HG02970 (cell line): ENCODE data around the gene TMPRSS9.
A peak's percentile ranks its signal among the peaks of the same experiment; 100 is the strongest.
"Not testable (repeated sequence)": the region's sequence is repeated elsewhere in the genome, so short reads cannot be mapped to it uniquely, and the experiment has no call there.

Source experiments
- ATAC-seq: cut with Tn5 transposase; IDR thresholded peaks from one replicate; pipeline ENCODE4 v1.9.1; 2021; ENCODE audit warnings: mild to moderate bottlenecking, moderate library complexity, moderate number of reproducible peaks; ENCODE audit not compliant: unreplicated experiment, low FRiP score

Gene TMPRSS9

GRCh38 chr19:2416321-2417097, 56.4 kb downstream of the TMPRSS9 start:
- ATAC-seq = no peak

GRCh38 chr19:2417436-2417835, 57.4 kb downstream of the TMPRSS9 start:
- ATAC-seq = not testable (repeated sequence)

- ATAC-seq = no peak
These were observed 57.9 kb downstream of the TMPRSS9 start for GRCh38 chr19:2417881-2418406.

GRCh38 chr19:2419754-2420153, 59.7 kb downstream of the TMPRSS9 start:
- no peak for ATAC-seq

DNA sequence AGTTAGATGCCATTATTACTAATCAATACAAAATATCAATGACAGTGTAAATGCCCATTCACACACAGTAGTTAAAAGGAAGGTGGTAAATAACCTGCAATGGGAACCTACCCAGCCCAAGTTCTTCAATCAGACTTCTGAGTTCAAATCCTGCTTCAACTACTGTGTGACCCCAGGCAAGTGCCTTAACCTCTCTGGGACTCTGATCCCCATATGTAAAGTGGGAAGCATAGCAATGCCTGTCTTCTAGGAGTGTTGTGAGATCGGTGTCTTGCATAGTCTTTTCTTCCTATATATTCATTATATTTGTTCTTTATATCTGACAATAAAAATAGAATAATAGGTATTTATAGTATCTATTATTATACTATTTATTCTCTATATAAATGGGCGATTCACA, 60.4 kb downstream of the TMPRSS9 start:
- ATAC-seq = no peak

DNA sequence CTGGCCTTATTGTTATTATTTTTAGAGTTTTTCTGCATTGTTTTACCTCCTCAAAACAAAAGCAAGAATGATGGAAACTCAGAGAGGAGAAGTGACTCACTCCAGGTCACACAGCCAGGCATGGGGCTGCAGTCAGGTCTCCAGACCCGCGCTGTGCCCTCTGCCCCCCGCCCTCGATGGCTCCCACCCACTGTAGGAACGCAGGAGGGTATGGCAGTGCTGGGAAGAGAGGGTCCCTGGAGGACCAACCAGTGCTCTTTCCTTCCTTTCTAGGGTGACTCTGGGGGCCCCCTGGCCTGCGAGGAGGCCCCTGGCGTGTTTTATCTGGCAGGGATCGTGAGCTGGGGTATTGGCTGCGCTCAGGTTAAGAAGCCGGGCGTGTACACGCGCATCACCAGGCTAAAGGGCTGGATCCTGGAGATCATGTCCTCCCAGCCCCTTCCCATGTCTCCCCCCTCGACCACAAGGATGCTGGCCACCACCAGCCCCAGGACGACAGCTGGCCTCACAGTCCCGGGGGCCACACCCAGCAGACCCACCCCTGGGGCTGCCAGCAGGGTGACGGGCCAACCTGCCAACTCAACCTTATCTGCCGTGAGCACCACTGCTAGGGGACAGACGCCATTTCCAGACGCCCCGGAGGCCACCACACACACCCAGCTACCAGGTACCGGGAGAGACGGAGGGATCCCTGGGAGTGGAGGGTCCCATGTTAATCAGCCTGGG, 61.7 kb downstream of the TMPRSS9 start:
- no peak for ATAC-seq

DNA sequence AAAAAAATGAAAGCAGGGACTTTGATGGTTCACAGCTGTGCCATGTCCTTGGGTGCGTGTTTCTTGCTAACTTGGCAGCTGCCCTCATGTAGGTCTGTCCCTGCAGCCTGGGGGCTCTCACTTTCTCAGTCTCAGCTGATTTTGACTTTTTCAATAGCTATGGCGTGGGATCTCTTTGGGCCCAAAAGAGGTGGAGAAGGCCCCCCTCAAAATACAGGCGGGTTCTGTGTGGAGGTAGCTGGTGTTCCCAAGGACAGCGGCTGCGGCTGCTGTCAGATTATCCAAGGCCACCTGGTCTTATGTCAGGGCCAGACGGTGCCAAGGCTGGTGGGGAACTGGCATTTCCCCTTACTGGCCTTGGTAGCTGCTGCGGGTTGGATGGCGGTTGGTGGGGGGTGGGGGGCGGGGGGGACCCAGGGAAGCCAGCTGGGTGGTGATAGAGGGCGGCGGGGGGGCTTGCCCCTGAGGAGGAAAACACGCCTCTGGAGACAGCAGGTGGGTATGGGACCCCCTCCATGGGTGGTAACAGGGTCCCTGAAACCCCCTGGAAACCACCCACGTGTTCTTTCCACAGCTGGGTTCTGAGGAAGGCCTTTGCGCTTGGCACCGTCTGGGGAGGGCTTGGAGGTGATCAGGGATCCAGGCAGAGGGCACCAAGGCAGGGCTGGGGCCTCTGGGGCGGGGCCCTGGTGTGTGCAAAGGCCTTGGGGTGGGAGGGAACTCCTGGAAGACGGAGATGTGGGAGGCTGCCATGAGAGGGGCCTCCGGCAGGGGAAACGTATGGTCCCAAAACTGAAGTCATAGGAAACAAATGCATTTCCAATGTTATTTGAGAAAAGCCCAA, 63.2 kb downstream of the TMPRSS9 start:
- ATAC-seq = no peak

DNA sequence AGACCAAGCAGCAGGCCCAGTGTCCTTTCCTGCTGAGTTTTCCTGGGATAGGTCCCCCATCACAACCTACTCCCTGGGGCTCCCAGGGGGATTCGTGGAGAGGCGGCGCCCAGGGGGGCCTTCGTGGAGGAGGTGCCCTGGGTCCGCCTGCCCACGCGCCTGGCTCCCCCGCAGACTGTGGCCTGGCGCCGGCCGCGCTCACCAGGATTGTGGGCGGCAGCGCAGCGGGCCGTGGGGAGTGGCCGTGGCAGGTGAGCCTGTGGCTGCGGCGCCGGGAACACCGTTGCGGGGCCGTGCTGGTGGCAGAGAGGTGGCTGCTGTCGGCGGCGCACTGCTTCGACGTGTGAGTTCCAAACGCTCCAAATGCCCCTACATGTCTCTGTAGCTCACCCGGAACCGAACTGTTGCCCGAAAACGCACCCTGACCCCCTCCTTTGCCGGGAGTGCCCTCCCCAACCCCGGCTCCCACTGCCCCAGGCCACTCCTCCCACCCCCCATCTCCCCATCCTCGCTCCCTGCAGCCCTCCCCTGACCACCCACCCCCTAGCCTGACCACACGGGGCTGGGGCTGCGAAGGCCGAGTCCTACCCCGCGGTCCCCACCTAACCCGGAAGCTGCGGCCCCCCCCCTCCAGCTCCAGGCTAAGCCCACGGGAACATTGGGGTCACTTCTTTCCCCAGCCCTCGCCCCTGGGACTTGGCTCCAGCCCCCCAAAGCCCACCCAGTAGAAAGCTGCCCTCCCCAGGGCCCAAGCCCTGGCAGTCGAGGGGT, 64.0 kb downstream of the TMPRSS9 start:
- ATAC-seq = no peak

GRCh38 chr19:2424686-2425621, 64.9 kb downstream of the TMPRSS9 start:
- no peak for ATAC-seq

DNA sequence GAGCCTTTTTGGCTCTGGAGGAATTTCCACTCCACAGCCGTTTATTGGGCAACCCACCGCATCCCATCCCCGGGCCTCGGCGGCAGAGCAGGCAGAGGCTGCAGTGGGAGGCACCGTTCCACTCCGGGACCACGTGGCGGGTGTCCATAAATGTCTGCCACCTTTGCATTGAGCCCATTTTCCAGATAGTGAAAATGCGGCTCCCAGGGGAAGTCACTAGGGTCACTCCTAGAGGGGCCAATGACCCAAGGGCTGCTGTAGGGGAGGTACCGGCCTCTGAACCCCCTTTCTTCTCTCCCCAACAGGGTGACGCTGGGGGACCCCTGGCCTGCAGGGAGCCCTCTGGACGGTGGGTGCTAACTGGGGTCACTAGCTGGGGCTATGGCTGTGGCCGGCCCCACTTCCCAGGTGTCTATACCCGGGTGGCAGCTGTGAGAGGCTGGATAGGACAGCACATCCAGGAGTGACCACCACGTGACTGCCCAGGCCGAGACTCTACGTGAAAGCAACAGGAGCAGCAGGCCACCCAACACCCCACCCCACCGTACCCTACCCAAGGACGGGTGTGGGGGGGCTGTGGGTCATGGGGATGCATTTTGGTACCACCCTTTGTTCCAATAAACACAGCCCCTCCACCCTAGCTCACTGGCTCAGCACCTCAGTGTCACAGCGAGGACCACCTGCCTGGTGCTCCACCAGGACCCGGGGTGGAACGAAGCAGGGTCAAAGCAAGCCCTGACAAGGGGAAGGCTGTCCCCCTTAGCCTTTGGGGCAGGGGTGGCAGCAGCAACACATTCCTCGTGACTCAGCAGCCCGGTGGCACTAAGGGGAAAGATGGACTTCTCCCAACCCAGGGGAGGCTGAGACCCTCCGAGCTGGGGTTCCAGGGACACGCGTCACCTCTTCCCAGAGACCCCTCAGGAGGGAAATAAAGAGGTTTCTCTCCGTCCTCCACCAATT, 65.8 kb downstream of the TMPRSS9 start:
- no peak for ATAC-seq

- ATAC-seq = peak; percentile 4
These were observed 66.8 kb downstream of the TMPRSS9 start for GRCh38 chr19:2426611-2427428.

GRCh38 chr19:2427429-2428320, 67.6 kb downstream of the TMPRSS9 start, which contains the start of gene TIMM13:
TSS of gene TIMM13 (minus strand) at chr19:2427586. CDS start at chr19:2427533, 53 bp downstream.
- peak; percentile 85 for ATAC-seq

- ATAC-seq = no peak
These were observed 68.2 kb downstream of the TMPRSS9 start for GRCh38 chr19:2428321-2428690.

GRCh38 chr19:2428756-2429711, 69.0 kb downstream of the TMPRSS9 start:
- no peak for ATAC-seq
